HL-60/S4 (cell line): ENCODE results near the gene TYRO3.
"Not testable (repeated sequence)": the region's sequence is repeated elsewhere in the genome, so short reads cannot be mapped to it uniquely, and the experiment has no call there.

Source experiments
- in situ Hi-C: fragments of 300-500 bp; cut with MboI; formaldehyde crosslinking; loops from 2 replicates; pipeline ENCODE4 v1.14.3; 2022; ENCODE audit warnings: low sequenced_read_pairs

TYRO3 gene

DNA sequence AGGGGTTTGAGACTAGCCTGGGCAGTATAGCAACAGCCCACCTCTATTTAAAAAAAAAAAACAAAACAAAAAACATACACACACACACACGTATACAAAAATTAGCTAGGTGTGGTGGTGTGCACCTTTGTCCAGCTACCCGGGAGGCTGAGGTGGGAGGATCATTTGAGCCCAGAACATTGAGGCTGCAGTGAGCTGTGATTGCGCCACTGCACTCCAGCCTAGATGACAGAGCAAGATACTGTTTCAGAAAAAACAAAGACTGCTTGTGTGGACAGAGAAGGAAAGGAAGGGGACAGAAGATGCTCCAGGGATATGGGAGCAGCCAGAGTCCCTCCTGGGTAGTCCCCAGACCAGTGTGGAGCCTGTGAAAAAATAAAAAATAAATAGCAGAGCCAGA, 12.9 kb downstream of the TYRO3 start:
- in situ Hi-C loops, result no loop called here

- in situ Hi-C loops, result no loop called here
These were observed 13.9 kb downstream of the TYRO3 start for GRCh38 chr15:41572866-41573265.

GRCh38 chr15:41573396-41573795, 14.4 kb downstream of the TYRO3 start:
- in situ Hi-C loops, result no loop called here

DNA sequence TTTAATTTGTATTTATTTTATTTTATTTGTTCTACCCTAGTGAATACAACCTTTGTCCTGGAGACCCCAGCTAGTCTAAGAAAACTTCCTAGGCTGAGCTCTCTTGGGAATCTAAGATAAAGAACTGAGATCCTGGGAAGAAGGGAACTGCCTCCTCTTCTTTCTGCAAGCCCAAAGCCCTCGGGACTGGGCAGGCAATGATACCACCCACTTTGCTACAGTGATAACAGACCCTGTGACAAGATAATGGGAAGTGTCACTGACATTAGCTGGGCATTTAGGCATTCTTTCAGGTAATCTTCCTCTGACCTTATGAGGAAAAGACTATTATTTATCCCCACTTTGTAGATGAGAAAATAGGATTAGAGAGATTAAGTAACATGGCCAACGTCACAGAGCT, 15.1 kb downstream of the TYRO3 start:
- in situ Hi-C loops, result no loop called here

DNA sequence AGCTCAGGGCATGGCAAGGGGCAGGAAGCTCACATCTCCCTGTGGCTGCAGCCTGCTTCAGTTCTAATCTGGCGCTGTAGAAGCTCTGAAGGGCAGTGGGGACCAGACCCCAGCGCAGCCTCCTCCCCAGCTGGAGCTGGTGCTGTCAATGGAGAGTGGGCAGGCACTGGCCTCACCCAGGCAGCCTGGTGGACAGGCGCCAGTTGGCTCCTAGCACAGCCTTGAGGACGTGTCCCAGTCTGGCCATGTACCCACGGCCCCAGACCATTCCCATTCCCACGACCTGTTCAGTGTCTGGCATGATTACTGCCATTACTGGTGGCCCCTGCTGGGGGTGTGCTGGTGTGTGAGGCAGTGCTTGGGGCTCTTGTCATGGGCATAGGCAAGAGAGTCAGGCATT, 16.3 kb downstream of the TYRO3 start:
- in situ Hi-C loops, result no loop called here

GRCh38 chr15:41577863-41578735, 19.1 kb downstream of the TYRO3 start:
- in situ Hi-C loops, result no loop called here

DNA sequence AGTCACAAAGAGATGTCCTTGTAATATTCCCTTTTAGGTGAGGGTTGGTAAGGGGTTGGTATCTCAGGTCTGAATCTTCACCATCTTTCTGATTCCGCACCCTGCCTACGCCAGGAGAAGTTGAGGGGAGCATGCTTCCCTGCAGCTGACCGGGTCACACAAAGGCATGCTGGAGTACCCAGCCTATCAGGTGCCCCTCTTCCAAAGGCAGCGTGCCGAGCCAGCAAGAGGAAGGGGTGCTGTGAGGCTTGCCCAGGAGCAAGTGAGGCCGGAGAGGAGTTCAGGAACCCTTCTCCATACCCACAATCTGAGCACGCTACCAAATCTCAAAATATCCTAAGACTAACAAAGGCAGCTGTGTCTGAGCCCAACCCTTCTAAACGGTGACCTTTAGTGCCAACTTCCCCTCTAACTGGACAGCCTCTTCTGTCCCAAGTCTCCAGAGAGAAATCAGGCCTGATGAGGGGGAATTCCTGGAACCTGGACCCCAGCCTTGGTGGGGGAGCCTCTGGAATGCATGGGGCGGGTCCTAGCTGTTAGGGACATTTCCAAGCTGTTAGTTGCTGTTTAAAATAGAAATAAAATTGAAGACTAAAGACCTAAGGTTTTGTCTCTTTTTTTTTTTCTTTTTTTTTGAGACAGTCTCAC, 19.8 kb downstream of the TYRO3 start:
- in situ Hi-C loops, result no loop called here

DNA sequence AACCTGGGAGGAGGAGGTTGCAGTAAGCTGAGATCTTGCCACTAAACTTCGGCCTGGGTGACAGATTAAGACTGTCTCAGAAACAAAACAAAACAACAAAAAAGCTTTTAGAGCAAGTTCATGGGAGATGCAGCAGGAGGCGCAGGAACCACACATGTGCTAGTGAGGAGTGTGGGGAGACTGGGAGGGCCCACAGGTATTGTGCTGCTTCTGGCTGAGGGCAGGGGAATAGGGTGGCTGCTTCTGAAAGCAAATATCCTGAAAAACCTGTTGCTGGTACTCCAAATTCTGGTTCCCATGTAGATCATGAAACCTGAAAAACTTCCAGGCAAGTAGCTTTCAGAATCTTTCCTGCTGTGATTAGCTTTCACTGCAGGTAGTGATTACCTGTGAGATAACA, 22.1 kb downstream of the TYRO3 start:
- in situ Hi-C loops, result no loop called here

GRCh38 chr15:41583795-41584194, 24.8 kb downstream of the TYRO3 start:
- in situ Hi-C loops, result no loop called here

- in situ Hi-C loops, result no loop called here
These were observed 25.7 kb downstream of the TYRO3 start for GRCh38 chr15:41584636-41585126.

DNA sequence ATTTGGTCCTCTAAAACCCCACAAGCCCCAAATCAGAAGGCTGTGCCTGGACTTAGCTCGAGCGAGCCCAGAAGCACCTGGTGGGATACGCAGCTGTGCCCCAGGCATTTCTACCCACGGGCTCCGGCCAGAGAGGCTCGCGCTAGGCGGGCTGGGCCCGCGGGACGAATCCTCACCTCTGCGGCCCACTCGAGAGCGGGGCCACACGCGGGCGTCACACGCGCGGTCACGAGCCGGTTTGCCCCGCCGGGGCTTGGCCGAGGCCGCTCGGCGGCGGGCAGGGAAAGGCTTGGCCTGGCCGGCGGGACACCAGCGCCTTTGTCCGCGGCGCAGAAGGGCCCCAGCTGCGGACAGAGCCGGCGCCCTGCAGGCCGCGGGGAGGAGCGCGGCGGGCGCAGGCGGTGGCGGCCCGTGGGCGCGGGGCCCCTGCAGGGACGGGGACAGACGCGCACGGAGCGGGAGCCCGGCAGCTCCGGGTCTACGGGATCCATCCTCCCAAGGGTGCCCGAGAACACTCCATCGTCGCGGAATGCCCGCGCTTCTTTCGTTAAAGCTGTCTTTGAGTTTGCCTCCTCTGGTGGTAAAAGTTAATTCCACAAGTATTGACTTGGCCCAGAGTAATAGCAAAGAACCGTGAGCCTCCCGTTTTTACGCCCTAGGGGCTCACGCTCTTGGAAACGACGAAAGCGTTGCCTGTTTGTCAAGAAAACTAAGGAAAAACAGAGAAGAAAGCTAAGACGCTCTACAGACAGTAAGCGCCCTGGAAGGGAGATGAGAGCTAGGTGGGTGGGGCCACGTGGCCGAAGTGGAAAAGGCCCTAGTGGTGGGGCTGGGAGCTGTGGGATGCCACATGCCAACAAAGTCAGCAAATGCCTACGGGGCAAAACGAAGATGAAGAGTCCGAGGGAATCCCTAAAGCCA, 26.4 kb downstream of the TYRO3 start:
- in situ Hi-C loops, result no loop called here

DNA sequence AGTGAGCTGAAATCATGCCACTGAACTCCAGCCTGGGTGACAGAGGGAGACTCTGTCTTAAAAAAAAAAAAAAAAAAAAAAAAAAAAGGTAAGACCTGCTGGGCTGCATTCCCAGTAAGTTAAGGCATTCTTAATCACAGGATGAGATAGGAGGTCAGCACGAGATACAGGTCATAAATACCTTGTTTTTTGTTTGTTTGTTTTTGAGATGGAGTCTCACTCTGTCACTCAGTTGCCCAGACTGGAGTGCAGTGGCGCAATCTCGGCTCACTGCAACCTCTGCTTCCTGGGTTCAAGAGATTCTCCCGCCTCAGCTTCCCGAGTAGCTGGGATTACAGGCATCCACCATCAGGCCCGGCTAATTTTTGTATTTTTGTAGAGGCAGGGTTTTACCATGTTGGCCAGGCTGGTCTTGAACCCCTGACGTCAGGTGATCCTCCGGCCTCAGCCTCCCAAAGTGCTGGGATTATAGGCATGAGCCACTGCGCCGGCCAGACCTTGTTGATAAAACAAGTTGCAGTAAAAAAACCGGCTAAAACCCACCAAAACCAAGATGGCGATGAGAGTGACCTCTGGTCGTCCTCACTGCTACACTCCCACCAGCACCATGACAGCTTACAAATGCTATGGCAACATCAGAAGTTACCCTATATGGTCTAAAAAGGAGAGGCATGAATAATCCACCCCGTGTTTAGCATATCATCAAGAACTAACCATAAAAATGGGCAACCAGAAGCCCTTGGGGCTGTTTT, 27.7 kb downstream of the TYRO3 start:
- in situ Hi-C loops, result not testable (repeated sequence)

- in situ Hi-C loops, result not testable (repeated sequence)
These were observed 30.0 kb downstream of the TYRO3 start for GRCh38 chr15:41589018-41589417.

DNA sequence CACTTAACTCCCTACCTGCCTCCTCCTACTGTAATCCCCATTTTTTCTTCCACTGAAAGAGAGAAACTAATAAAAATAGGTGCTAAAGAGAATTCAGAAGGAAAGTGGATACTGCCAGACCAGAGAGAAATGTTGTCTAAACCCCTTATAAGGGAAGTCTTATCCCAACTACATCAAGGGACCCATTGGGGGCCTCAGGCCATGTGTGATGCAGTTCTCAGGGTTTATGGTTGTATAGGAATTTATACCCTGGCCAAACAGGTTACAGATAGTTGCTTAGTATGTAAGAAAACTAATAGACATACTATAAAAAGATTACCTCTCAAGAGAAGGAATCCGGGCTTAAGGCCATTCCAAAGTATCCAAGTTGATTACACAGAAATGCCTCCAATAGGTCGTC, 30.6 kb downstream of the TYRO3 start:
- in situ Hi-C loops, result not testable (repeated sequence)

GRCh38 chr15:41591217-41591616, 32.2 kb downstream of the TYRO3 start:
- in situ Hi-C loops, result not testable (repeated sequence)

DNA sequence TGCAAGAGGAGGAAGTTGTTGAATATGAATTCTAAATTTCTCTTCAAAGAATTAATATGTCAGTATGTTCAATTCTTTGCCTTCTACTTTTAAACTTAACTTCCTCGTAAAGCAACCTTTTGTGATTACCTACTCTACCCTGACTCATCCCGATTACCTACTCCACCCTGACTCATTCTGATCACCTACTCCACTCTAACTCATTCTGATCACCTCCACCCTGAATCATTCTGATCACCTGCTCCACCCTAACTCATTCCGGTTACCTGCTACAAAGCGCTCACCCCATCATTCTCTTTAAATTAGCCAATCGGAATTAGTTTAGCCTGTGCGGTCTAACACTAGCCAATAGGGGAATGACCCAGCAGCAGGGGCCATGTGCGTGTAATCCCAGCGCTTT, 33.7 kb downstream of the TYRO3 start:
- in situ Hi-C loops, result not testable (repeated sequence)

- in situ Hi-C loops, result no loop called here
These were observed 36.1 kb downstream of the TYRO3 start for GRCh38 chr15:41594801-41595746.

DNA sequence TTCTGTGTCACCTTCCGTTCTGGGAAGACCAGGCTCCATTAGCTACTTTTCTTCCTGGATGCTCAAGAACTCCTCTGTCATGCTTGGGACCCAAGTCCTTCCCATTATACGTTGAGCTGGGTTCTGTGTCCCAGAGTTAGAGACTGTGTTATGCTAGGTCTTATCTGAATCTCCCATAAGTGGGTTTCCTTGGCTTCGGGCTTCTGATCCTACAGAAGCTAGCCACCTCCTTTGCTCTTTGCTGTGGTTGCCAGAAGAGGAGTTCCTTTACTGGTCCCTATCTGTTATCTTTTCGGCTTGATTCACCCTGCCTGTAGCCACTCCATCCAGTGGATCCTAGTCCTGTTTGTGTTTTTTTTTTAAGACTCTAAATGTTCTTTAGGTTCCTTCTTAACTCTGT, 38.0 kb downstream of the TYRO3 start:
- in situ Hi-C loops, result no loop called here

DNA sequence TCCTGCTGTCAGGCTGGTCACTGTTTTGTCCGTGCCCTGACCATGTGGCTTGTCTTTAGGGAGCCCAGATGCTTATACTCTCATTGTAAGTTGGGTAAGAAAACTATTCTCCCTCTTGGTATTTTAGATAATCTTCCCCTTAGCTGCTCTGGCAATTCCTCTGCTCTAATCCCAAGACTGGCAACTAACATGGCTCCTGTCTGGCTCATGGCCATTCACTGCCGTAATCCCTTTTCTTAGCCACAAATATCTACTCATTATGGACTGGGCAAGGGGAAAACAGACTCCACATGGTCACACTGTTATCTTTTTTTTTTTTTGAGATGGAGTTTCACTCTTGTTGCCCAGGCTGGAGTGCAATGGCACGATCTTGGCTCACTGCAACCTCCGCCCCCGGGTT, 38.8 kb downstream of the TYRO3 start:
- in situ Hi-C loops, result no loop called here
